HS-27A (cell line): Measurements from ENCODE around the gene NBR1.
A peak's percentile ranks its signal among the peaks of the same experiment; 100 is the strongest.
"Not testable (repeated sequence)": the region's sequence is repeated elsewhere in the genome, so short reads cannot be mapped to it uniquely, and the experiment has no call there.

Source experiments
- DNase-seq: peaks from one replicate; pipeline ENCODE4 v3.0.0-alpha.2; 2012; ENCODE audit warnings: low read depth, missing footprints

The NBR1 gene, protein sequence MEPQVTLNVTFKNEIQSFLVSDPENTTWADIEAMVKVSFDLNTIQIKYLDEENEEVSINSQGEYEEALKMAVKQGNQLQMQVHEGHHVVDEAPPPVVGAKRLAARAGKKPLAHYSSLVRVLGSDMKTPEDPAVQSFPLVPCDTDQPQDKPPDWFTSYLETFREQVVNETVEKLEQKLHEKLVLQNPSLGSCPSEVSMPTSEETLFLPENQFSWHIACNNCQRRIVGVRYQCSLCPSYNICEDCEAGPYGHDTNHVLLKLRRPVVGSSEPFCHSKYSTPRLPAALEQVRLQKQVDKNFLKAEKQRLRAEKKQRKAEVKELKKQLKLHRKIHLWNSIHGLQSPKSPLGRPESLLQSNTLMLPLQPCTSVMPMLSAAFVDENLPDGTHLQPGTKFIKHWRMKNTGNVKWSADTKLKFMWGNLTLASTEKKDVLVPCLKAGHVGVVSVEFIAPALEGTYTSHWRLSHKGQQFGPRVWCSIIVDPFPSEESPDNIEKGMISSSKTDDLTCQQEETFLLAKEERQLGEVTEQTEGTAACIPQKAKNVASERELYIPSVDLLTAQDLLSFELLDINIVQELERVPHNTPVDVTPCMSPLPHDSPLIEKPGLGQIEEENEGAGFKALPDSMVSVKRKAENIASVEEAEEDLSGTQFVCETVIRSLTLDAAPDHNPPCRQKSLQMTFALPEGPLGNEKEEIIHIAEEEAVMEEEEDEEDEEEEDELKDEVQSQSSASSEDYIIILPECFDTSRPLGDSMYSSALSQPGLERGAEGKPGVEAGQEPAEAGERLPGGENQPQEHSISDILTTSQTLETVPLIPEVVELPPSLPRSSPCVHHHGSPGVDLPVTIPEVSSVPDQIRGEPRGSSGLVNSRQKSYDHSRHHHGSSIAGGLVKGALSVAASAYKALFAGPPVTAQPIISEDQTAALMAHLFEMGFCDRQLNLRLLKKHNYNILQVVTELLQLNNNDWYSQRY

GRCh38 chr17:43170766-43171585 is at the start of gene NBR1:
NBR1 (plus strand) TSS chr17:43171214; CDS start chr17:43175800, 4,586 bp downstream.
- DNase-seq, result peak; percentile 87

DNA sequence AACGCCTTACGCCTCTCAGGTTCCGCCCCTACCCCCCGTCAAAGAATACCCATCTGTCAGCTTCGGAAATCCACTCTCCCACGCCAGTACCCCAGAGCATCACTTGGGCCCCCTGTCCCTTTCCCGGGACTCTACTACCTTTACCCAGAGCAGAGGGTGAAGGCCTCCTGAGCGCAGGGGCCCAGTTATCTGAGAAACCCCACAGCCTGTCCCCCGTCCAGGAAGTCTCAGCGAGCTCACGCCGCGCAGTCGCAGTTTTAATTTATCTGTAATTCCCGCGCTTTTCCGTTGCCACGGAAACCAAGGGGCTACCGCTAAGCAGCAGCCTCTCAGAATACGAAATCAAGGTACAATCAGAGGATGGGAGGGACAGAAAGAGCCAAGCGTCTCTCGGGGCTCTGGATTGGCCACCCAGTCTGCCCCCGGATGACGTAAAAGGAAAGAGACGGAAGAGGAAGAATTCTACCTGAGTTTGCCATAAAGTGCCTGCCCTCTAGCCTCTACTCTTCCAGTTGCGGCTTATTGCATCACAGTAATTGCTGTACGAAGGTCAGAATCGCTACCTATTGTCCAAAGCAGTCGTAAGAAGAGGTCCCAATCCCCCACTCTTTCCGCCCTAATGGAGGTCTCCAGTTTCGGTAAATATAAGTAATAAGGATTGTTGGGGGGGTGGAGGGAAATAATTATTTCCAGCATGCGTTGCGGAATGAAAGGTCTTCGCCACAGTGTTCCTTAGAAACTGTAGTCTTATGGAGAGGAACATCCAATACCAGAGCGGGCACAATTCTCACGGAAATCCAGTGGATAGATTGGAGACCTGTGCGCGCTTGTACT is 45.7 kb upstream of the NBR1 start, which contains the start of gene BRCA1:
Gene BRCA1 (minus strand): TSS at position 232 of the 834 bp plus-strand sequence. CDS start 1,268 bp downstream, outside the sequence.
- DNase-seq, result peak; percentile 78

DNA sequence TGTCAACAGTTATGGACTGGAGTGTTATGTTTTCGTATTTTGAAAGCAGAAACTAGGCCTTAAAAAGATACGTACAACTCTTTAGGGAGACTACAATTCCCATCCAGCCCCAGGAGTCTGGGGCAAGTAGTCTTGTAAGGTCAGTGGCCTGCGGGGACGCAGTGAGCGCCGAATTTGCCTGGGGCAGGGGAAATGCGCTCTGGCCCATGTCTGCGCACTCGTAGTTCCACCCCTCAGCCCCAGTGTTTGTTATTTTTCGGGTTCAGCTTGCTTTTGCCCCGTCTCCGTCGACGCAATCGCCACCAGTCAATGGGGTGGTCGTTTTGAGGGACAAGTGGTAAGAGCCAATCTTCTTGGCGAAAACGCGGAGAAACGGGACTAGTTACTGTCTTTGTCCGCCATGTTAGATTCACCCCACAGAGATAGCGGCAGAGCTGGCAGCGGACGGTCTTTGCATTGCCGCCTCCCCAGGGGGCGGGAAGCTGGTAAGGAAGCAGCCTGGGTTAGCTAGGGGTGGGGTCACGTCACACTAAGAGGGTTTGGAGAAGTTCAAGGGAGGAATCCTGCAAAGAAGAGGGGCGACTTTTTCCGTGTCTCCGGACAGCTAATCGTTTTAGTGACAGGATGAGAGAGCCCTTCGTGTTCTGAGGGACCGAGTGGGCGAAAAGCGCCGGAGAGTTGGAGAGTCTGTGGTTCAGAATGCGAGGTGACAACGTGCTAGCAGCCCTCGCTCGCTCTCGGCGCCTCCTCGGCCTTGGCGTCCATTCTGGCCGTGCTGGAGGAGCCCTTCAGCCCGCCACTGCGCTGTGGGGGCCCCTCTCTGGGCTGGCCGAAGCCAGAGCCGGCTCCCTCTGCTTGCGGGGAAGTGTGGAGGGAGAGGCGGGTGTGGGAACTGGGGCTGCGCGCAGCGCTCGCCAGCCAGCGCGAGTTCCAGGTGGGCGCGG is 44.8 kb upstream of the NBR1 start:
- no peak for DNase-seq

- DNase-seq, result no peak
These were observed 44.1 kb upstream of the NBR1 start for GRCh38 chr17:43126911-43127290.

GRCh38 chr17:43127333-43127876 is 43.6 kb upstream of the NBR1 start:
- not testable (repeated sequence) for DNase-seq

DNA sequence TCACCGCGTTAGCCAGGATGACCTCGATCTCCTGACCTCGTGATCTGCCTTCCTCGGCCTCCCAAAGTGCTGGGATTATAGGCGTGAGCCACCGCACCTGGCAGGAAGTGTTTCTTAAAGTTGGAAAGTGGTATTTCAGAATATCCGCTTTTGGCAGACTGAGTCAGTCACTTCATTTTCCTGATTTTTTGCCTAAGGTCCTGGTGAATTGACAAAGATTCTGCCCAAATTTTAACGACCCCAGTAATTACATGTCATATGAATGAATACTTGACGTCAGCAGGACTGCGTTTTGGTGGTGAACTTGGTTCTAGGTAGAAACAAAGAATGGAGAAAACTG is 41.4 kb upstream of the NBR1 start:
- no peak for DNase-seq

GRCh38 chr17:43132117-43132516 is 38.9 kb upstream of the NBR1 start:
- DNase-seq, result no peak

DNA sequence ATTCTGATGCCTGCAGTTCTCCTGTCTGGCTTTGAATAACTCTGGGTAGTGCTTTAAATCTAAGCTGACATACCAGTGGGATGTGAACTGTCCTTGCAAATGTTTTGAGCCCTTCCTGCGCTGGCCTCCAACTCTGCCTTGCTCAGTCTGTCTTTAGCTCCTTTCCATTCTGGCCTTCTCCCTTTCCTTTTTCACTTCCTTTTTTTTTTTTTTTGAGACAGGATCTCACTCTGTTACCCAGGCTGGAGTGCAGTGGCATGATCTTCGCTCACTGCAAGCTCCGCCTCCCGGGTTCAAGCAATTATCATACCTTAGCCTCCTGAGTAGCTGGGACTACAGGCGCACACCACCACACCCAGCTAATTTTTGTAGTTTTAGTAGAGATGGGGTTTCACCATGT is 37.6 kb upstream of the NBR1 start:
- not testable (repeated sequence) for DNase-seq

- no peak for DNase-seq
These were observed 36.1 kb upstream of the NBR1 start for GRCh38 chr17:43134774-43135453.

GRCh38 chr17:43135454-43135819 is 35.6 kb upstream of the NBR1 start:
- no peak for DNase-seq

- not testable (repeated sequence) for DNase-seq
These were observed 34.4 kb upstream of the NBR1 start for GRCh38 chr17:43136574-43136973.

DNA sequence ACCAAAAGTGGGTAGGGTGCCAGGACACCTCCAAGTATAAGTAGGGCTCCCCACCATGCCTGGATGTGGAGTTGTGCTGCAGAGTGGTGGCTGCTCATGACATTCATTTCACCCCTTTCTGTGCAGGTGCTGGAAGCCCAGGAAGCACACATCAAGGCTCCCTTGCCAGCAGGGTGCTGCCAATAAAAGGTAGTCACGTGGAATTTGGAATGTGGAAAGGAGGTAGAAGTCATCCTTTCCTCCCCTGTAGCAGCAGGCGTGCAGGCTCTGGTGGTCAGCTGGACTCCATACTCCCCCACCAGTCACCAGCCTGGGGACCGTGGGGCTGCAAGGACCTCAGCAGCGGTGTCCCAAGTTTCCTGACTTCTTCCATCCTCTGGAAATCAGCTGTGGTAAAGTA is 32.5 kb upstream of the NBR1 start:
- not testable (repeated sequence) for DNase-seq

DNA sequence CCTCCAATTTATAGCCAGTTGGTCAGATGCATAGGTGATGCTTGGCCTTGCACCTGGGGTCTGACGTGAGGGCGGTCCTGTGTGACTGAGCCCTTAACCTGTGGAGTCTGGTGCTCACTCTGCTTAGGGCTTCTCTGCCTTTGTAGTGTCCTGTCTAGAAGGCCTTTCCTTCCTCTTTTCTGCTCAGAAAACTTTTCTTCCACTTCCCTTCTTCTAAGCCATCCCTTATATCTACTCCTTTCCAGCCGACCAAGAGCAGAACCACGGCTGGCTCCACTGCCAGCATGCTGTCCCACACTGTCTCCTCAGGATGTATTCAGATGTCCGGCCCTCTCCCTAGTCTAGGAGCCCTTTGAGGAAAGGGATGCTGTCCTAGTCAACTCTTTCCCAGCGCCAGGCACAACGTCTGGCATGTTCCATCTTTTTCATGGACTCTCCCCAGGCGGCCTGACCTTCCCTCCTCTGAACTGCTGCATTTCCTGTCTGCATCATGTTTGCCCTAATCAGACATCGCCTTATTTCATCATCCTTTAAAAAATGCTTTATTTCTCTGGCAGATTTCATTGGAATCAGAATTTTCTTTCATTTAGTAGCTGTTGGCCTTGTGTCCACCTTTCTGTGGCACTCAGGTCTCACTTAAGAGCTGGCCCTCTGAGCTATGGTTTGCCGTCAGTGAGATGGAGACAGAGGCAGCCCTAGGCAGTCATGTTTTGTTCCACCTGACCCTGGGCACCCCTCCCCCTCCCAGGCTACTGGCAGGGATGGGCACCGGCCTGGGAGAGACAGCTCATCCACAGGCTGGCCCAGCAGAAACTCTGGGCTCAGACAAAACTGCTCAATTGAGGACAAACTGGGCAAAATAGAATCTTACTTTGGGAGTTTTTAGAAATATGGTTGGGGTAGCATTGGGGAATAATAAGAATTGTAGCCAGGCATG is 30.4 kb upstream of the NBR1 start:
- DNase-seq, result no peak

GRCh38 chr17:43142153-43142552 is 28.9 kb upstream of the NBR1 start:
- no peak for DNase-seq

DNA sequence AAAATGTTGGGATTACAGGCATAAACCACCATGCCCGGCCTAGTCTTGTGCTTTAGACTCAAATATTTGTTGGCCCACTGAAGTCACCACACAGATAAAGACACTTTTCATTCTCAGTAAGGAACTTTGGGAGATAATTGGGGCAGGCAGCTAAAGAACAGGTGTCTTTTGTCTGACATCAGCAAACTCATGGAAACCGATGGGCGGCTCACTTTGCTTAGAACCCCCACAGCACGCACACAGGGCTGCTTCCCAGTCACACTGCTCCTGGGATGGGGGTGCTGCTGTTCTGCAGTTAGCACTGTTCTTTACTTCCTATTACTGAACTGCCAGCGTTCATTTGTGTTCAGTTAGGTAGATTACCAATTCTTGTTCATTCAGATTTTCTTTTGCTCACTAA is 27.8 kb upstream of the NBR1 start:
- no peak for DNase-seq

- no peak for DNase-seq
These were observed 24.4 kb upstream of the NBR1 start for GRCh38 chr17:43146649-43147048.

DNA sequence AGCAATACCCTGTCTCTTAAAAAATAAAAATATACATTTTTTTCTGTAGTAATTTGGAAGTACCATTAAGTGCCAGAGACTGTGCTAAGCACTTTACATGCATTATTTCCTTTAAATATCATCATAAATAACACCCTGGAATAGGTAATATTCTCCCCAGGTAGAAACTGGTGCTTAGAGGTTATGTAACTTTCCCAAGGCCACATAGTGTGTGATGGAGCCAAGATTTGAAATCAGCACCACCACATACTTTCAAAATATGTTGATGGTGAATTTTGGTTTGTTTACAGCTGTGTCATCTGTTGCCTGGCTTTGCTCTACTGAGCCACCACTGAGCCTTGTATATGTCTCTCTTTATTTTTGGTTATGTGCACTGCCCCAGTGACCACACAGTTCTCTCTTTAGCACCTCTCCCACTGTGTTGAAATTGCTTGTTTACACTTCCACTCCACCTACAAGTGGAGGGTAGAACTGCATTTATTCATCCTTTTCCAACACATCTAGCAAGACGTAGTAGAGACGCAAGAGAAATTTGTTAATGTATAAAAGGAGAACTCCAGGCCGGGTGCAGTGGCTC is 19.0 kb upstream of the NBR1 start:
- DNase-seq, result no peak
